Hepatocyte (in vitro differentiated cells): Measurements from ENCODE around the gene S100PBP. TPM values are rescaled to one million over a fixed set of nuclear protein-coding genes. Genes with fewer than 3 reads are reported as not detected.

Experiments used
- DNase-seq: peaks from one replicate; pipeline ENCODE4 v3.0.0-alpha.2; 2016; ENCODE audit warnings: low spot score
- H2AFZ ChIP-seq: fragments of 200-600 bp; sonication (generic); 2 replicates; pipeline ENCODE4 v1.6.0; 2016; ENCODE audit warnings: antibody characterized with exemption, mild to moderate bottlenecking
- H3K27ac ChIP-seq: fragments of 200-600 bp; sonication (generic); 2 replicates; pipeline ENCODE4 v1.5.1; 2016; ENCODE audit warnings: mild to moderate bottlenecking
- H3K27me3 ChIP-seq: fragments of 200-600 bp; sonication (generic); 2 replicates; pipeline ENCODE4 v1.6.1; 2016
- H3K36me3 ChIP-seq: fragments of 200-600 bp; sonication (generic); replicated peaks from 2 replicates; pipeline ENCODE4 v1.5.1; 2016; ENCODE audit warnings: low read depth; ENCODE audit not compliant: insufficient read depth
- H3K4me1 ChIP-seq: fragments of 200-600 bp; sonication (generic); 2 replicates; pipeline ENCODE4 v1.5.1; 2016; ENCODE audit warnings: mild to moderate bottlenecking, moderate library complexity; ENCODE audit not compliant: insufficient read depth
- H3K4me2 ChIP-seq: fragments of 200-600 bp; sonication (generic); 2 replicates; pipeline ENCODE4 v1.6.0; 2016
- H3K4me3 ChIP-seq: fragments of 200-600 bp; sonication (generic); 2 replicates; pipeline ENCODE4 v1.5.1; 2016; ENCODE audit warnings: mild to moderate bottlenecking
- H3K79me2 ChIP-seq: fragments of 200-600 bp; sonication (generic); 2 replicates; pipeline ENCODE4 v1.6.0; 2017; ENCODE audit warnings: mild to moderate bottlenecking
- H3K9me2 ChIP-seq: fragments of 200-600 bp; sonication (generic); replicated peaks from 2 replicates; pipeline ENCODE4 v1.6.0; 2017; ENCODE audit warnings: mild to moderate bottlenecking; ENCODE audit not compliant: insufficient read depth
- H3K9me3 ChIP-seq: fragments of 200-600 bp; sonication (generic); 2 replicates; pipeline ENCODE4 v1.5.1; 2016; ENCODE audit warnings: low read depth, mild to moderate bottlenecking
- H4K20me1 ChIP-seq: fragments of 200-600 bp; sonication (generic); 2 replicates; pipeline ENCODE4 v1.6.0; 2016; ENCODE audit warnings: mild to moderate bottlenecking; ENCODE audit not compliant: insufficient read depth, poor library complexity, severe bottlenecking
- CTCF ChIP-seq: fragments of 200-600 bp; sonication (generic); IDR thresholded peaks from 2 replicates; pipeline ENCODE4 v1.5.1; 2016; ENCODE audit warnings: antibody characterized with exemption, mild to moderate bottlenecking; ENCODE audit not compliant: poor library complexity
- EZH2 ChIP-seq: fragments of 200-600 bp; sonication (generic); IDR thresholded peaks from 2 replicates; pipeline ENCODE4 v1.6.1; 2016; ENCODE audit warnings: antibody characterized with exemption, mild to moderate bottlenecking, borderline replicate concordance
- EZH2phosphoT487 ChIP-seq: fragments of 200-600 bp; sonication (generic); IDR thresholded peaks from one replicate; pipeline ENCODE4 v1.6.1; 2018; ENCODE audit warnings: antibody characterized with exemption, mild to moderate bottlenecking, low read depth, moderate library complexity; ENCODE audit not compliant: unreplicated experiment, severe bottlenecking
- WGBS: methylation state at CpG from one replicate; pipeline ENCODE4 v1.1.6; 2016; ENCODE audit warnings: low lambda C conversion rate; ENCODE audit errors: missing lambda C conversion rate; 5-methylcytosine and 5-hydroxymethylcytosine counted together
- polyA plus RNA-seq: library from polyadenylated mRNA; unstranded; fragments of >200 nt; fragmentation: Nextera tagmentation; extraction: Ambion mirVana; gene quantifications from 2 replicates; pipeline ENCODE4 v1.2.1, GENCODE V29; 2016
- total RNA-seq: library from RNA; depleted of rRNA; stranded (reverse); fragments of >200 nt; gene quantifications from 2 replicates; pipeline ENCODE4 v1.2.3, GENCODE V29; 2014

S100PBP gene
- total RNA-seq (27.1 and 41.5 TPM in 2 replicates), polyA plus RNA-seq (10.7 and 17.9 TPM in 2 replicates)

GRCh38 chr1:32817159-32817814, at the start of gene S100PBP, which contains the start of gene YARS1:
Gene S100PBP (plus strand): TSS chr1:32817653. CDS start chr1:32826100, 8,447 bp downstream.
Gene YARS1 (minus strand): TSS chr1:32817358. CDS start chr1:32817244, 114 bp downstream.
- 1% methylated on average over 40 of the region's 55 CpGs for WGBS
- no peaks in the 10 kb centered on the region for H3K36me3 ChIP-seq
- TF ChIP-seq EZH2phosphoT487 (no peak), CTCF (no peak), EZH2 (no peak)
- no peaks in the 10 kb centered on the region for H3K9me2 ChIP-seq
- peak within 1 kb of the TSS; percentile 64 for H3K4me3 ChIP-seq
- DNase-seq: peak; percentile 99
- H3K27ac ChIP-seq: peak within 1 kb of the TSS; percentile 95
- peaks cover 35% of the 10 kb centered on the region for H3K4me1 ChIP-seq
- H2AFZ ChIP-seq: peak within 1 kb of the TSS; percentile 38
- H3K9me3 ChIP-seq: no peaks in the 10 kb centered on the region
- no peaks in the 10 kb centered on the region for H3K27me3 ChIP-seq
- H3K4me2 ChIP-seq: peak within 1 kb of the TSS; percentile 90
- peaks cover 25% of the 10 kb centered on the region for H4K20me1 ChIP-seq
- H3K79me2 ChIP-seq: peaks cover 84% of the 10 kb centered on the region

- H4K20me1 ChIP-seq: peaks cover 18% of the 10 kb centered on the region
- no peak overlapping the region for H3K4me3 ChIP-seq
- no peak overlapping the region for H2AFZ ChIP-seq
- peak overlapping the region; percentile 87 for H3K27ac ChIP-seq
- H3K27me3 ChIP-seq: no peaks in the 10 kb centered on the region
- TF ChIP-seq EZH2phosphoT487: no peak
- TF ChIP-seq CTCF: no peak
- TF ChIP-seq EZH2: no peak
- H3K4me2 ChIP-seq: peak overlapping the region; percentile 78
- peaks cover 52% of the 10 kb centered on the region for H3K4me1 ChIP-seq
- H3K36me3 ChIP-seq: no peaks in the 10 kb centered on the region
- no peak for DNase-seq
- peaks cover 53% of the 10 kb centered on the region for H3K79me2 ChIP-seq
- H3K9me2 ChIP-seq: no peaks in the 10 kb centered on the region
- H3K9me3 ChIP-seq: no peaks in the 10 kb centered on the region
- WGBS: 90% methylated on average over 16 of the region's 16 CpGs
These were observed 49.2 kb upstream of the S100PBP start for GRCh38 chr1:32768110-32768850.

GRCh38 chr1:32769524-32770220, 47.8 kb upstream of the S100PBP start:
- Histone ChIP-seq H3K9me3 (no peaks in the 10 kb centered on the region), H3K4me3 (no peak overlapping the region), H3K79me2 (peaks cover 39% of the 10 kb centered on the region), H4K20me1 (peaks cover 16% of the 10 kb centered on the region), H2AFZ (no peak overlapping the region), H3K9me2 (no peaks in the 10 kb centered on the region), H3K36me3 (no peaks in the 10 kb centered on the region), H3K27ac (no peak overlapping the region), H3K4me1 (peaks cover 45% of the 10 kb centered on the region), H3K27me3 (no peaks in the 10 kb centered on the region), H3K4me2 (no peak overlapping the region)
- TF ChIP-seq EZH2phosphoT487 (no peak), CTCF (no peak), EZH2 (no peak)
- no peak for DNase-seq
- 86% methylated on average over 29 of the region's 32 CpGs for WGBS
